ENCODE results near the gene NEK10. TPM values are rescaled to one million over a fixed set of nuclear protein-coding genes. Genes with fewer than 3 reads are reported as not detected.

Gene NEK10
- total and polyA plus RNA-seq, 2 of the 13 experiments (the other 11 are each of a cell fraction or from before 2014, with no cell fraction given), result 2.8 to 14.2 TPM

- TF ChIP-seq ZNF317 (CRISPR knock-in tag; IDR thresholded peaks at IDR 0.05) (no peak), HNF1A (IDR thresholded peaks at IDR 0.05; ENCODE audit: low read depth) (no peak), HNF1A (CRISPR knock-in tag; IDR thresholded peaks at IDR 0.05; ENCODE audit: borderline replicate concordance) (no peak), ZBTB21 (CRISPR knock-in tag; IDR thresholded peaks at IDR 0.05) (no peak), GATAD1 (CRISPR knock-in tag; IDR thresholded peaks at IDR 0.05) (no peak), ZNF292 (CRISPR knock-in tag; IDR thresholded peaks at IDR 0.05; ENCODE audit: borderline replicate concordance, low read depth) (no peak), ZNF367 (CRISPR knock-in tag; IDR thresholded peaks at IDR 0.05; ENCODE audit: borderline replicate concordance) (no peak), KDM2A (CRISPR knock-in tag; IDR thresholded peaks at IDR 0.05; ENCODE audit: borderline replicate concordance, low read depth) (no peak), TRIM24 (CRISPR knock-in tag; IDR thresholded peaks at IDR 0.05) (no peak), ZFY (CRISPR knock-in tag; IDR thresholded peaks at IDR 0.05) (no peak), ZBTB40 (IDR thresholded peaks at IDR 0.05) (no peak), ZBTB40 (CRISPR knock-in tag; IDR thresholded peaks at IDR 0.05) (no peak), SP5 (CRISPR knock-in tag; IDR thresholded peaks at IDR 0.05; ENCODE audit: borderline replicate concordance, low read depth) (no peak), ARID5B (CRISPR knock-in tag; IDR thresholded peaks at IDR 0.05) (no peak)
Observed at GRCh38 chr3:27133060-27133459, 236.1 kb downstream of the NEK10 start (continued).

Data from HepG2 (cell line).